Neural crest cell (in vitro differentiated cells): Measurements from ENCODE around the gene LLGL2. TPM values are rescaled to one million over a fixed set of nuclear protein-coding genes. Genes with fewer than 3 reads are reported as not detected.

Experiments used
- DNase-seq: peaks from one replicate; pipeline ENCODE4 v3.0.0; 2021; ENCODE audit warnings: low read depth, mixed read lengths, low spot score
- H3K27ac Mint-ChIP-seq: one replicate; pipeline ENCODE4 v1.8.0; 2021; ENCODE audit warnings: mild to moderate bottlenecking, mixed read lengths; ENCODE audit not compliant: unreplicated experiment
- H3K27me3 Mint-ChIP-seq: 2 replicates; pipeline ENCODE4 v1.8.0; 2021; ENCODE audit warnings: low read depth, mild to moderate bottlenecking, mixed read lengths
- H3K36me3 Mint-ChIP-seq: 2 replicates; pipeline ENCODE4 v1.8.0; 2021; ENCODE audit warnings: low read depth, mild to moderate bottlenecking, mixed read lengths
- H3K4me1 Mint-ChIP-seq: 2 replicates; pipeline ENCODE4 v1.8.0; 2021; ENCODE audit warnings: mixed read lengths
- H3K4me3 Mint-ChIP-seq: one replicate; pipeline ENCODE4 v1.8.0; 2021; ENCODE audit warnings: mild to moderate bottlenecking, mixed read lengths
- H3K9me3 Mint-ChIP-seq: 2 replicates; pipeline ENCODE4 v1.8.0; 2021; ENCODE audit warnings: mixed read lengths
- total RNA-seq: library from RNA; stranded (reverse); gene quantifications from 2 replicates; pipeline ENCODE4 v1.2.1, GENCODE V29; 2021
- TF ChIP-seq, protein P1 (sequence below): fragments of 200-600 bp; sonication (generic); conservative IDR thresholded peaks from 2 replicates; pipeline ENCODE4 v1.5.0; 2021; ENCODE audit warnings: antibody characterized with exemption, mild to moderate bottlenecking

LLGL2 gene
- total RNA-seq, 1 donor from 2014 or later: 3.4 TPM

DNA sequence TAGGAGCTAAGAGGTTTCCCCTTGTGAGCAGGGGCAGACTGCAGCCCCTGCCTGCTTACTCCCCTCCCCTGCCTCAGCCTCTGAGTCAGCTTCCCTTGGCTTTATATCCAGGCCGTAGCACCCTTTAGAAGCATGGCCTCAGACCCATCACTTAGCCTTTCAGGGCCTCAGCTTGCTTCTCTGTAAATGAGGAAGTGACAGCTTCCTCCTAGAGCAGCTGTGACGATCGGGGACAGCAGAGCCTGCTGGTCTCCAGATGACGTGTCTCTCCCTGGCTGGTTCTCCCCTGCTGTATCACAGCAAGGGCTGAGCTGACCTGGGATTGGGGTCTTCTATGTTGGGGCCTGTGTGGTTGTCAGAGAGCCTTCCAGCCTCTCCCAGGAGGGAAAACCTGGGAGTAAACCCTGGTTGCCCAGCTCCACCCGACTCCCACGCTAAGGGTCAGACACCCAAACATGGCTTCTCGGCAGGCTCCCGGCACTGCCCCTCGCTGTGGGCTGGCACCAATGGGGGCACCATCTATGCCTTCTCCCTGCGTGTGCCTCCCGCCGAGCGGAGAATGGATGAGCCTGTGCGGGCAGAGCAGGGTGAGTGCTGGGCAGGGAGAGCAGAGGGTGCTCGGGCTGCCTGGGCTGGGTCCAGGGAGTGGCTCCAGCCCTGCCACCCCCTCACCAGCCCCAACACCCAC lies 45.8 kb downstream of the LLGL2 start:
- H3K4me3 Mint-ChIP-seq: no peak overlapping the region
- H3K27ac Mint-ChIP-seq: no peak overlapping the region
- DNase-seq: no peak
- peaks cover 6% of the 10 kb centered on the region for H3K4me1 Mint-ChIP-seq
- H3K27me3 Mint-ChIP-seq: no peaks in the 10 kb centered on the region
- no peaks in the 10 kb centered on the region for H3K9me3 Mint-ChIP-seq
- no peaks in the 10 kb centered on the region for H3K36me3 Mint-ChIP-seq
- TF ChIP-seq, protein P1, sequence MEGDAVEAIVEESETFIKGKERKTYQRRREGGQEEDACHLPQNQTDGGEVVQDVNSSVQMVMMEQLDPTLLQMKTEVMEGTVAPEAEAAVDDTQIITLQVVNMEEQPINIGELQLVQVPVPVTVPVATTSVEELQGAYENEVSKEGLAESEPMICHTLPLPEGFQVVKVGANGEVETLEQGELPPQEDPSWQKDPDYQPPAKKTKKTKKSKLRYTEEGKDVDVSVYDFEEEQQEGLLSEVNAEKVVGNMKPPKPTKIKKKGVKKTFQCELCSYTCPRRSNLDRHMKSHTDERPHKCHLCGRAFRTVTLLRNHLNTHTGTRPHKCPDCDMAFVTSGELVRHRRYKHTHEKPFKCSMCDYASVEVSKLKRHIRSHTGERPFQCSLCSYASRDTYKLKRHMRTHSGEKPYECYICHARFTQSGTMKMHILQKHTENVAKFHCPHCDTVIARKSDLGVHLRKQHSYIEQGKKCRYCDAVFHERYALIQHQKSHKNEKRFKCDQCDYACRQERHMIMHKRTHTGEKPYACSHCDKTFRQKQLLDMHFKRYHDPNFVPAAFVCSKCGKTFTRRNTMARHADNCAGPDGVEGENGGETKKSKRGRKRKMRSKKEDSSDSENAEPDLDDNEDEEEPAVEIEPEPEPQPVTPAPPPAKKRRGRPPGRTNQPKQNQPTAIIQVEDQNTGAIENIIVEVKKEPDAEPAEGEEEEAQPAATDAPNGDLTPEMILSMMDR: no peak

DNA sequence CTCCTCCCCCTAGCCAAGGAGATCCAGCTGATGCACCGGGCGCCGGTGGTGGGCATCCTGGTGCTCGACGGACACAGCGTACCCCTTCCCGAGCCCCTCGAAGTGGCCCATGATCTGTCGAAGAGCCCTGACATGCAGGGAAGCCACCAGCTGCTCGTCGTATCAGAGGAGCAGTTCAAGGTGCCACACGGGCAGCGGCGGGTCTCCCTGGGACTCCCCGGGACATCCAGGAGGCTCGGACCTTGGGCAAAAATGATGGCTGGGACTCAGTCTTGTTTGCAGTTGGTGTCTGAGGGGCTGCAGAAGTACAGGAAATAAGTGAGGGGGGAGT lies 46.4 kb downstream of the LLGL2 start:
- H3K4me1 Mint-ChIP-seq: peaks cover under 1% of the 10 kb centered on the region
- TF ChIP-seq, protein P1: no peak
- no peak overlapping the region for H3K4me3 Mint-ChIP-seq
- no peaks in the 10 kb centered on the region for H3K36me3 Mint-ChIP-seq
- H3K27me3 Mint-ChIP-seq: no peaks in the 10 kb centered on the region
- H3K9me3 Mint-ChIP-seq: no peaks in the 10 kb centered on the region
- H3K27ac Mint-ChIP-seq: no peak overlapping the region
- no peak for DNase-seq

DNA sequence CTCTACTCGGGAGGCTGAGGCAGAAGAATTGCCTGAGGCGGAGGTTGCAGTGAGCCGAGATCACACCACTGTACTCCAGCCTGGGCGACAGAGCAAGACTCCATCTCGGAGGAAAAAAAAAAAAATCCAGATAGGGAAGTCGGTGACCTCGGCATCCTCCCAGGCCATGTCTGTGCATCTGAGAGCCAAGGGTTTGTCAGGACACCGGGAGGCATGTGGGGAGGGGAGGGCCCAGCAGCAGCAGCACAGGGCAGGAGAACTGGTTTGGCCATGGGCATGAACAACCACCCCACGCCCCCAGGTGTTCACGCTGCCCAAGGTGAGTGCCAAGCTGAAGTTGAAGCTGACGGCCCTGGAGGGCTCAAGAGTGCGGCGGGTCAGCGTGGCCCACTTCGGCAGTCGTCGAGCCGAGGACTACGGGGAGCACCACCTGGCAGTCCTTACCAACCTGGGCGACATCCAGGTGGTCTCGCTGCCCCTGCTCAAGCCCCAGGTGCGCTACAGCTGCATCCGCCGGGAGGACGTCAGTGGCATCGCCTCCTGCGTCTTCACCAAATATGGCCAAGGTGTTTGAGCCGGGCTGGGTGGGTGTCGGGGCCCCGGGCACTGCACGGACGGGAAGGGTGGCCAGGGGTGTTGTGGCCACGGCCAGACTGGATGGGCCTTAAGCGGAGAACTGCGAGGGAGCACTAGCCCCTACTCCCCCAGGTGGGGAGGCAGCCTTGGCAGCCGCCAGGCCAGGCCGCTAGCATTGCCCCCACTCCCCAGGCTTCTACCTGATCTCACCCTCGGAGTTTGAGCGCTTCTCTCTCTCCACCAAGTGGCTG lies 47.4 kb downstream of the LLGL2 start:
- H3K4me1 Mint-ChIP-seq: no peaks in the 10 kb centered on the region
- no peak overlapping the region for H3K4me3 Mint-ChIP-seq
- TF ChIP-seq, protein P1: no peak
- H3K9me3 Mint-ChIP-seq: no peaks in the 10 kb centered on the region
- DNase-seq: no peak
- H3K27me3 Mint-ChIP-seq: no peaks in the 10 kb centered on the region
- H3K27ac Mint-ChIP-seq: no peak overlapping the region
- no peaks in the 10 kb centered on the region for H3K36me3 Mint-ChIP-seq

DNA sequence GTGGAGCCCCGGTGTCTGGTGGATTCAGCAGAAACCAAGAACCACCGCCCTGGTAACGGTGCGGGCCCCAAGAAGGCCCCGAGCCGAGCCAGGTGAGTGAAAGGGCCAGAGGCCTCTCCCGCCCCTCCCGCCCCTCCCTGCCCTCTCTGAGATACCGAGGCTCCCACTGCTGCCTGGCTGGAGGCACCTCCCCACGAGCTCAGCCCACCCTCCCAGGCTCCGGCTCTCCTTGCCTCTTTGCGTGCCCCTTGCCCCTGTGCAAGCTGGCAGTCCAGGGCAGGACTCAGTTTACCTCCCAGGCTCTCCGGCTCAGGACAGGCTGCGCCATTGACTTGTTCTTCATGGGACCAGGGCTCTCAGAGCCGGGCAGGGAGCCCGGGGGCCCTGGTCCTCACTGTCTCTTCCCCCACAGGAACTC lies 48.1 kb downstream of the LLGL2 start:
- H3K36me3 Mint-ChIP-seq: no peaks in the 10 kb centered on the region
- H3K27me3 Mint-ChIP-seq: no peaks in the 10 kb centered on the region
- H3K4me1 Mint-ChIP-seq: no peaks in the 10 kb centered on the region
- H3K9me3 Mint-ChIP-seq: no peaks in the 10 kb centered on the region
- TF ChIP-seq, protein P1: no peak
- no peak overlapping the region for H3K4me3 Mint-ChIP-seq
- H3K27ac Mint-ChIP-seq: no peak overlapping the region
- DNase-seq: no peak

DNA sequence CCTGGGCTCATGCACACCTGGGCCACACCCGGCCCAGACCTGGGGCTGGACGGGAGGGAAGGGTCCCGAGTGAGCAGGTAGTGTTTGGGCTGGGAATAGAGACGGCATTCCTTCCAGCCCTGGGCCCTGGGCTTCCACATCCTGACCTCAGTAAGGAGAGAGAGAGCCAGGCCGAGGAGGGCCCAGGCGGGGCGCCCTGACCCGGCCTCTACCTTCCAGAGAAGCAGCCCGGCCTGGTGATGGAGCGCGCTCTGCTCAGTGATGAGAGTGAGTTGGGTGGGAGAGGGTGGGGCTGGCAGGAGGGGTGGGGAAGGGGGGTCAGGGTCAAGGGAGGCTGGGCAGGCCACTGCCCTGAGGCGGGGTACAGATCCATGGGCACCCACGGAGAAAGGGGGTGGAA lies 48.5 kb downstream of the LLGL2 start:
- TF ChIP-seq, protein P1: no peak
- Mint-ChIP-seq H3K27ac (no peak overlapping the region), H3K36me3 (no peaks in the 10 kb centered on the region), H3K4me3 (no peak overlapping the region), H3K4me1 (no peaks in the 10 kb centered on the region), H3K27me3 (no peaks in the 10 kb centered on the region), H3K9me3 (no peaks in the 10 kb centered on the region)
- no peak for DNase-seq
